Tibial nerve (tissue), 4 donors: ENCODE data around the gene DCTN4.

Experiments
- CTCF ChIP-seq, 5 experiments: fragments of 200-600 bp in 3 of 5; fragments of 450-650 bp in 2 of 5; sonication (generic) in 3 of 5; IDR thresholded peaks; one replicate each; pipeline ENCODE4 v1.5.1; 2016 to 2019; ENCODE audit warnings: antibody characterized with exemption in 5 of 5, mild to moderate bottlenecking in 3 of 5, moderate library complexity in 2 of 5
- EP300 ChIP-seq, 2 donors: sonication (generic); formaldehyde crosslinking; IDR thresholded peaks; one replicate each; pipeline ENCODE4 v1.6.1; 2017; ENCODE audit warnings: antibody characterized with exemption in 2 of 2, mild to moderate bottlenecking in 1 of 2
- POLR2A ChIP-seq, 2 donors: fragments of 450-650 bp; IDR thresholded peaks; one replicate each; pipeline ENCODE4 v1.6.1; 2017; ENCODE audit warnings: antibody characterized with exemption in 2 of 2, mild to moderate bottlenecking in 2 of 2, moderate library complexity in 2 of 2

GRCh38 chr5:150662731-150663516 is 95.9 kb downstream of the DCTN4 start:
- TF ChIP-seq CTCF (IDR thresholded peaks at IDR 0.05) (no peak), POLR2A (IDR thresholded peaks at IDR 0.05) (no peak), EP300 (IDR thresholded peaks at IDR 0.05) (no peak)
